RCC 7860 (cell line): ENCODE measurements around the gene NCBP3.
A peak's percentile ranks its signal among the peaks of the same experiment; 100 is the strongest.
"Not testable (repeated sequence)": the region's sequence is repeated elsewhere in the genome, so short reads cannot be mapped to it uniquely, and the experiment has no call there.

Source experiments
- DNase-seq: peaks from one replicate; pipeline ENCODE4 v3.0.0-alpha.2; 2015; ENCODE audit warnings: low spot score
- FAIRE-seq: peaks from 2 replicates; lab custom pipeline; 2012; peaks lifted over from hg19 to GRCh38; lab: Jason Lieb, UNC

Gene NCBP3

GRCh38 chr17:3794557-3795389 lies 51.3 kb downstream of the NCBP3 start:
- peak; percentile 90 for FAIRE-seq
- peak; percentile 97 for DNase-seq

DNA sequence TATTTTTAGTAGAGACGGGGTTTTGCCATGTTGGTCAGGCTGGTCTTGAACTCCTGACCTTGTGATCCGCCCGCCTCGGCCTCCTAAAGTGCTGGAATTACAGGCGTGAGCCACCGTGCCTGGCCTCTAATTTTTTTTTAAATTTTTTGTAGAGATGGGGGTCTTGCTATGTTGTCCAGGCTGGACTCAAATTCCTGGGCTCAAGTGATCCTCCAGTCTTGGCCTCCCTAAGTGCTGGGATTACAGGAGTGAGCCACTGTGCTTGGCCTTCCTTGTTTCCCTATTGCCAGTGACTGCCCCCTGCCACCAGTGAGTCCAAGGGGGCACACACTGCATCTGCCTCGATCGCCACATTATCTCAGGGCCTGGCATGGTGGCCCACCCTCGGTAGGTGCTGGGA lies 51.9 kb downstream of the NCBP3 start:
- DNase-seq, FAIRE-seq: not testable (repeated sequence)

GRCh38 chr17:3793258-3793657 lies 52.8 kb downstream of the NCBP3 start:
- not testable (repeated sequence) for DNase-seq, FAIRE-seq

DNA sequence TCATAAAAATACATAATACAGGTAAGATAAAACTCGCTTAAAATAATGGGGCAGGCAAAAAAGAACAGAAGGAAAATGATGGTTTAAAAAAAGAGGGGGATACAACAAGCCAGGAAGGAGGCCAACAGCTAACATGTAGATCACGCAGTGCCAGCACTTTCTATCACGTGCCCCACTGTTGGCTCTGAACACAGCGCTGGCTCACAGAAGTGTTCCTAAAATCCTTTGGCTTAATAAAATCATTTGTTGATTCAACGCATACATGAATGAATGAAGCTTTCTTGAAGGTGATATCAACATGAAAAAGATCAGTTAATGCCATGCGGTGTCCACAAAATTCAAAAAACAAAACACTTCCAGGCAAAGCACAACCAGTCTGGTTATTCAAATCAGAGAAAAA lies 53.6 kb downstream of the NCBP3 start:
- no peak for DNase-seq
- no peak for FAIRE-seq

DNA sequence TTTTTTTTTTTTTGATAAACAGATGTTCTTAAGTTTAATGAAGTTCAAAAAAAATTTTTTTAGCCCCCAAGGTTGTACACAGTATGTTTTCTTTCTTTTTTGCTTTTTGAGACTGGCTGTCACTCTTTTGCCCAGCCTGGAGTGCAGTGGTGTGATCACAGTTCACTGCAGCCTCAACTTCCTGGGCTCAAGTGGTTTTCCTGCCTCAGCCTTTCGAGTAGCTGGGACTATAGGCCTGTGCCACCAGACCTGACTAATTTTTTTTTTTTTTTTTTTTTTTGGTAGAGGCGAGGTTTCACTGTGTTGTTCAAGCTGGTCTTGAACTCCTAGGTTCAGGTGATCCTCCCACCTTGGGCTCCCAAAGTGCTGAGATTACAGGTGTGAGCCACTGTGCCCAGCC lies 57.8 kb downstream of the NCBP3 start:
- FAIRE-seq (no peak), DNase-seq (peak; percentile 54)

GRCh38 chr17:3785323-3785722 lies 60.7 kb downstream of the NCBP3 start:
- not testable (repeated sequence) for FAIRE-seq, DNase-seq

- DNase-seq = no peak
- no peak for FAIRE-seq
These were observed 63.3 kb downstream of the NCBP3 start for GRCh38 chr17:3782751-3783150.

DNA sequence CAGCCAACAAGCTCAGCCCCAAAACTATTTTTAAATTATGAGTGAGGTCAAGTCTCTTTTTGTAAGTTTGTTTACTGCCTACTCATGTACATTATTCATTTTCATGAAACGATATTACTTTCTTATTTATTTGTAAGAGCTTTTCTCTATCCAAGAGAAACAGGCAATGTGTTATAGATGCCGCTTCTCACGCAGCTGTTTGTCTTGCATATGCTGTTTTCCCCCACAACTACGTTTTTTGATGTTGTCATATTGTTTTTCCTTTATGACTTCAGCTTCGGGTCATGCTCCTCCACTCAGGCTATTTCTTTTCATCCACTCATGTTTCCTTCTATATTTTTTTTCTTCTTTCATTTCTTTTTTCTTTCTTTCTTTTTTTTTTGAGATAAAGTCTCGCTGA lies 65.1 kb downstream of the NCBP3 start:
- FAIRE-seq (no peak), DNase-seq (no peak)

DNA sequence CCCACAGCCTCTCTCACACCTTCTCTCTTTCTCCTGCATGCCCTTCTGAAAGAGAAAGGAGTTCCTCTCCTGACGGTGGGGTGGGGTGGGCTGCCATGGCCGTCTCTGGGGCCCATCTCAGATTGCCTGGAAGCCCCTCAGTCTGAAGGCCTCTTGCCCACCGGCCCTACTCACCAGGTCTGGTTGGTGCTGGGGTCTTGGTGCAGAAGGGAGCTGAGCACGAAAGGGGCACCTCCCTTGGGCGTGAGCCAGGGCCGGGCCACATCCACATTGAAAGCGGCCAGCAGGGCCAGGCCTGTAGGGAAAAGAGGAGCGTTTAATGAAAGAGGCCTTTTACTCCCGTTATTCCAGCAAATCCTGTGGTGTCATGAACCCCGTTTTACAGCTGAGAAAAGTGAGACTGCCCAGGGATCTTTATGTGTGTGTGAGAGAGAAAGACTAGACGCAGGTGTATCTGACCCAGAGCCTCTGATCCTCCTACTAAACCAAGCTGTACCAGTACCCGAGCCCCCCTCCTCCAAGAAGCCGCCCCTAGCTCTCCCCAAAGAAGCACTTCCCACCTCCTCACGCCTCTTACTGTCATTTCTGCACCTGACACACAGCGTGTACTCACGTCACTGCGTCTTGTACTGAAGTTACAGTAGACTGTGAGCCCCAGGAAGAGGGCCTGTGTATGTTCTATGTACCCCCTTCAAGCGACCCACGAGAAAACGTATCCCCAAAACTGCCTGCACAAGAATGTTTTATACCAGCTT lies 68.5 kb downstream of the NCBP3 start:
- FAIRE-seq = no peak
- no peak for DNase-seq

GRCh38 chr17:3773966-3774365 lies 72.1 kb downstream of the NCBP3 start:
- no peak for FAIRE-seq

DNA sequence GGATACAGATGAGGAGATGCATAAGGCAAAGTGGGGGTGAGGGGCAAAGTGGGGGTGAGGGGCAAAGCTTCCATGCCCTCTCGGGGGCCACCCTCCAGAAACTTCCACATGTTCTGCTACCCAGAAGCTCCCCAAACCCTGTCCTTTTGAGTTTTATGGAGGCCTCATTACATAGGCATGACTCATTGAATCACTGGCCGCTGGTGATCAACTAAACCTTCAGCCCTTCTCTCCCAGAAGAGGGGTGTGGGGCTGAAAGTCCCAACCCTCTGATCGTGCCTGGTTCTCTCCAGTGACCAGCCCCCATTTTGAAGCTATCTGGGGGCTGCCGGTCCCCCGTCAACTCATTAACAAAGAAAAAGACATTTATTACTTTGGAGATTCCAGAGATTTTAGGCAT lies 72.5 kb downstream of the NCBP3 start:
- peak; percentile 17 for FAIRE-seq
- peak; percentile 27 for DNase-seq

More at GRCh38 chr17:3773966-3774365, 72.1 kb downstream of the NCBP3 start:
- no peak for DNase-seq

DNA sequence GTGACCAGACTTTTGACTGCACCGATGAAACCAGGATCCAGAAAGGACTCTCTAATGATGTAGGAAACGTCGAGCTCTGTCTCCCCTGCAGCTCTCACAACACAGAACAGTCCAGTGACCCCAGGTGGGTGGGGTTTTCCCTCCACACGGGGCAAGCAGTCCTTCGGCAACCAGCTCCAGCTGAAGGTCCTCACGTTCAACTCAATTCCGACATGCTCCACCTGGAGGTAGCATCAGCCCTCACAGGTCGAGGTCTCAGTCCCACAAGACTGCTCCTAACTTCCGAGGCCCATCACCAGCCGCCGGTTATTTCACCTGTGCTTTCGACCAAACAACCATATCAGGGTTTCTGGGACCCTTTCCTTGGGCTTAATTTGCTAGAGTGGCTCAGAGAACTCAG lies 73.3 kb downstream of the NCBP3 start:
- DNase-seq (no peak), FAIRE-seq (no peak)

DNA sequence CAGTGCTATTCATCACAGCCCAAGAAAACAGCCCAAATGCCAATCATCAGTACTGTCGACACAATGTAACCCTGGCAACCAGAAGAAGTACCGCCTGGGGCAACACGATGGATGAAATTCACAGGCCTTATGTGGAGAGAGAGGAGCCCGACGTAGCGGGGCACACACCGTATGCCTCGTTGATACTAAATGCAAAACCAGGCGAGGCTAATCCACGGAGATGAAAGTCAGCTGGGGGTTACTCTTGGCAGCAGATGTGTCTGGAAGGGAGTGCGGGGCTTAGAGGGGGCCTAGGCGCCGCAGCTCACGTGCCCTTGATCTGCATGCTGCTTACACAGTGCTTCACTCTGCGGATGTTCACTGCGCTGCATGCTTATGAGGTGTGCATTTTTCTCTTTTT lies 74.9 kb downstream of the NCBP3 start:
- FAIRE-seq (no peak), DNase-seq (no peak)

- FAIRE-seq (no peak), DNase-seq (no peak)
These were observed 75.6 kb downstream of the NCBP3 start for GRCh38 chr17:3770466-3770865.

DNA sequence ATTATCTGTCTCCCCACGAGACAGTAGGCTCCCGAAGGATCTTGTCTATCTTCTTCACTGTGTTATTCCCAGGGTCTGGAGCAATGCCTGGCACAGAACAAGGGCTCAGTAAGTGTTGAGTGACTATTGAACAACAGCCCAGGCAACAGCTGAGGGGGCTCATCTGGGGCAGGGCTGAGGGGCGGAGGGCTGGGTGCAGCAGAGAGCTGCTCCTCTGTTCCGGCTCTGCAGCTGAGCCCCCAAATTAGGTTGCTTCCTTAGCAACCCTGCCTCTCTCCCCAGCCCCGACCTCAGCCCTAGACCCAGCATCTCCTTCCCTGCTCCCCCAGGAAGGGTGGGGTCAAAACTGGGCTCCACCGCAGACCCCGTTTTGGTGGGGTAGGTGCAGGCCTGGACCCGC lies 77.3 kb downstream of the NCBP3 start:
- FAIRE-seq (no peak), DNase-seq (no peak)

DNA sequence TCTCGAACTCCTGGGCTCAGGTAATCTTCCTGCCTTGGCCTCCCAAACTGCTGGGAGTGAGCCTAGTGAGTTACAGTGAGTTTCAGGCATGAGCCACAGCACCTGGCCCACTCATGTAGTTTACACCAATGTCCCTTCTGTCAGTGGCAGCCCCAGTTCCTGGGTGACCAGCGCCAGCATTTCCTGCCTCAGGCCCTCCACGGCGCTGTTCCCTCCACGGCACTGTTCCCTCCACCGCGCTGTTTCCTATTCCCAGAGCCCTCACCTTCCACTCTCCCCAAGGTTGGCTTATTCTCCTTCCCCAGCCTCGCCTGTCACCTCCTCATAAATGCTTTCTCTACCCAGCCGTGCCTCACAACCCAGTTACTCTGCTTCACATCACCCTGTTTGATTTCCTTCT lies 77.7 kb downstream of the NCBP3 start:
- no peak for FAIRE-seq
- DNase-seq = no peak

DNA sequence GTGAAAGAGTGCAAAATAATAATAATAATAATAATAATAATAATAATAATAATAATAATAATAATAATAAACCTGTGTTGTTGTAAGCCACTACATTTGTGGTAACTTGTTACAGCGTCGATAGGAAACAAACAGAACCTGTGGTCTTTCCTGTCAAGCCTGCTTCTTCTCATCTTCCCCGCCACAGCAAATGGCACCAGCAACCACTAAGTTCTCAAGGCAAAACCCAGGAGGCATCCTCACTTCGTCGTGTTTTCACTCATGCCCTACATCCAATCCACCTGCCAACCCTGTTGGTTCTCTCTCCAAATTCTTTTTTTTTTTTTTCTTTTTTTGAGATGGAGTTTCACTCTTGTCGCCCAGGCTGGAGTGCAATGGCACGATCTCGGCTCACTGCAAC lies 79.3 kb downstream of the NCBP3 start:
- DNase-seq (no peak), FAIRE-seq (no peak)

- DNase-seq (no peak), FAIRE-seq (no peak)
These were observed 80.1 kb downstream of the NCBP3 start for GRCh38 chr17:3765981-3766380.

GRCh38 chr17:3763777-3764170 lies 82.3 kb downstream of the NCBP3 start:
- FAIRE-seq (no peak), DNase-seq (no peak)

GRCh38 chr17:3762922-3763776 lies 82.9 kb downstream of the NCBP3 start:
- FAIRE-seq (no peak), DNase-seq (no peak)

DNA sequence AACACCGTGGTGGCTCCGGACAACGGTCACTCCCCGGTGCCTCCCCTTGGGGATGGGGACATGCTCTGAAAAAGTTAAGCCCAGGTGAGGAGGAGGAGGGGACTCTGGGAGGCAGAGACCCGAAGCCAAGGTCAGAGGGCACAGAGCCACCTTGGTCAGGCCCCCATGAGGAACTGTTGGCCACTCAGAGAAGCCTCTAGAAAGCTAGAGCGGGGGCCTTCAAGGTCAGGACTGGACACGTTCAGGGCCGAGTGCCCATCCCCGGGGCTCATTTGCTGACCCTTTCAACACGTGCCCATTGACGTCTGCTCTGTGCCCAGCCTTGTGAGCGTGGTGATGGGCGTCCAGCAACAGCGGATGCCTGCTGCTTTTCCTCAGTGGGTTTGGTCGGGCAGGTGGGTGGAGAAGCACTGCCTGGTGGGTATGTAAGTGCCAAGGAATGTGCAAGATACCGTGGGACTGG lies 84.1 kb downstream of the NCBP3 start:
- DNase-seq (no peak), FAIRE-seq (no peak)
